Measurements from ENCODE around the gene PATJ.

Gene PATJ

DNA sequence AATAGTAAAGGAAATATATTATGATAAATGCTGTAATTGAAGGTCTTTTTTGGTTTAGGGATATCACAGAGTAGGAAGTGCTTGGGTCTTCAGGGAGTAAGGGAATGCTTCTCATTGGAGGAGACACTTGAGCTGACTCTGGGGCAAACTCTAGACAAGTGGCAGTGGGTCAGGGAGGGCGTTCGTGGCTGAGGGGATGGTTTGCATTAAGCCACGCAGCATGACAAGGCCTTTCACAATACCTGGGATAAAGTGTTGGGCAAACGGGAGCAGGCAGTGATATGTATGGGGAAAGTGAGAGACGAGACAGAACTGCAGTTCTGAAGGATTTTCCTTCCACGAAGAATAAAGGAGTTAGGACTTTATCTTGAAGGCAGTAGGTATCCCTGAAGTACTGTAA, 109.0 kb downstream of the PATJ start:
- TF ChIP-seq, protein P1, sequence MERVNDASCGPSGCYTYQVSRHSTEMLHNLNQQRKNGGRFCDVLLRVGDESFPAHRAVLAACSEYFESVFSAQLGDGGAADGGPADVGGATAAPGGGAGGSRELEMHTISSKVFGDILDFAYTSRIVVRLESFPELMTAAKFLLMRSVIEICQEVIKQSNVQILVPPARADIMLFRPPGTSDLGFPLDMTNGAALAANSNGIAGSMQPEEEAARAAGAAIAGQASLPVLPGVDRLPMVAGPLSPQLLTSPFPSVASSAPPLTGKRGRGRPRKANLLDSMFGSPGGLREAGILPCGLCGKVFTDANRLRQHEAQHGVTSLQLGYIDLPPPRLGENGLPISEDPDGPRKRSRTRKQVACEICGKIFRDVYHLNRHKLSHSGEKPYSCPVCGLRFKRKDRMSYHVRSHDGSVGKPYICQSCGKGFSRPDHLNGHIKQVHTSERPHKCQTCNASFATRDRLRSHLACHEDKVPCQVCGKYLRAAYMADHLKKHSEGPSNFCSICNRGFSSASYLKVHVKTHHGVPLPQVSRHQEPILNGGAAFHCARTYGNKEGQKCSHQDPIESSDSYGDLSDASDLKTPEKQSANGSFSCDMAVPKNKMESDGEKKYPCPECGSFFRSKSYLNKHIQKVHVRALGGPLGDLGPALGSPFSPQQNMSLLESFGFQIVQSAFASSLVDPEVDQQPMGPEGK (CRISPR knock-in tag; IDR thresholded peaks at IDR 0.05; ENCODE audit: borderline replicate concordance): no peak
- no peak for TF ChIP-seq ARNTL (CRISPR knock-in tag; IDR thresholded peaks at IDR 0.05; ENCODE audit: borderline replicate concordance, low read depth)
- TF ChIP-seq, protein P2, sequence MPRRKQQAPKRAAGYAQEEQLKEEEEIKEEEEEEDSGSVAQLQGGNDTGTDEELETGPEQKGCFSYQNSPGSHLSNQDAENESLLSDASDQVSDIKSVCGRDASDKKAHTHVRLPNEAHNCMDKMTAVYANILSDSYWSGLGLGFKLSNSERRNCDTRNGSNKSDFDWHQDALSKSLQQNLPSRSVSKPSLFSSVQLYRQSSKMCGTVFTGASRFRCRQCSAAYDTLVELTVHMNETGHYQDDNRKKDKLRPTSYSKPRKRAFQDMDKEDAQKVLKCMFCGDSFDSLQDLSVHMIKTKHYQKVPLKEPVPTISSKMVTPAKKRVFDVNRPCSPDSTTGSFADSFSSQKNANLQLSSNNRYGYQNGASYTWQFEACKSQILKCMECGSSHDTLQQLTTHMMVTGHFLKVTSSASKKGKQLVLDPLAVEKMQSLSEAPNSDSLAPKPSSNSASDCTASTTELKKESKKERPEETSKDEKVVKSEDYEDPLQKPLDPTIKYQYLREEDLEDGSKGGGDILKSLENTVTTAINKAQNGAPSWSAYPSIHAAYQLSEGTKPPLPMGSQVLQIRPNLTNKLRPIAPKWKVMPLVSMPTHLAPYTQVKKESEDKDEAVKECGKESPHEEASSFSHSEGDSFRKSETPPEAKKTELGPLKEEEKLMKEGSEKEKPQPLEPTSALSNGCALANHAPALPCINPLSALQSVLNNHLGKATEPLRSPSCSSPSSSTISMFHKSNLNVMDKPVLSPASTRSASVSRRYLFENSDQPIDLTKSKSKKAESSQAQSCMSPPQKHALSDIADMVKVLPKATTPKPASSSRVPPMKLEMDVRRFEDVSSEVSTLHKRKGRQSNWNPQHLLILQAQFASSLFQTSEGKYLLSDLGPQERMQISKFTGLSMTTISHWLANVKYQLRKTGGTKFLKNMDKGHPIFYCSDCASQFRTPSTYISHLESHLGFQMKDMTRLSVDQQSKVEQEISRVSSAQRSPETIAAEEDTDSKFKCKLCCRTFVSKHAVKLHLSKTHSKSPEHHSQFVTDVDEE (CRISPR knock-in tag; IDR thresholded peaks at IDR 0.05): no peak
- no peak for TF ChIP-seq PPARA (CRISPR knock-in tag; IDR thresholded peaks at IDR 0.05; ENCODE audit: borderline replicate concordance)
- no peak for TF ChIP-seq OSR1 (CRISPR knock-in tag; IDR thresholded peaks at IDR 0.05)
- no peak for TF ChIP-seq ZC3H10 (CRISPR knock-in tag; IDR thresholded peaks at IDR 0.05)
- TF ChIP-seq, protein P3, sequence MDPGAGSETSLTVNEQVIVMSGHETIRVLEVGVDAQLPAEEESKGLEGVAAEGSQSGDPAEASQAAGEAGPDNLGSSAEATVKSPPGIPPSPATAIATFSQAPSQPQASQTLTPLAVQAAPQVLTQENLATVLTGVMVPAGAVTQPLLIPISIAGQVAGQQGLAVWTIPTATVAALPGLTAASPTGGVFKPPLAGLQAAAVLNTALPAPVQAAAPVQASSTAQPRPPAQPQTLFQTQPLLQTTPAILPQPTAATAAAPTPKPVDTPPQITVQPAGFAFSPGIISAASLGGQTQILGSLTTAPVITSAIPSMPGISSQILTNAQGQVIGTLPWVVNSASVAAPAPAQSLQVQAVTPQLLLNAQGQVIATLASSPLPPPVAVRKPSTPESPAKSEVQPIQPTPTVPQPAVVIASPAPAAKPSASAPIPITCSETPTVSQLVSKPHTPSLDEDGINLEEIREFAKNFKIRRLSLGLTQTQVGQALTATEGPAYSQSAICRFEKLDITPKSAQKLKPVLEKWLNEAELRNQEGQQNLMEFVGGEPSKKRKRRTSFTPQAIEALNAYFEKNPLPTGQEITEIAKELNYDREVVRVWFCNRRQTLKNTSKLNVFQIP (CRISPR knock-in tag; IDR thresholded peaks at IDR 0.05; ENCODE audit: borderline replicate concordance, low read depth): no peak
- no peak for TF ChIP-seq ZNF8 (CRISPR knock-in tag; IDR thresholded peaks at IDR 0.05)
- TF ChIP-seq CSDC2 (CRISPR knock-in tag; IDR thresholded peaks at IDR 0.05): no peak
- TF ChIP-seq ZNF70 (CRISPR knock-in tag; IDR thresholded peaks at IDR 0.05): no peak
- no peak for TF ChIP-seq SNAI2 (CRISPR knock-in tag; IDR thresholded peaks at IDR 0.05)
- no peak for TF ChIP-seq ZFP3 (CRISPR knock-in tag; IDR thresholded peaks at IDR 0.05)
- no peak for TF ChIP-seq RARB (CRISPR knock-in tag; IDR thresholded peaks at IDR 0.05)
- no peak for TF ChIP-seq ISL1 (CRISPR knock-in tag; IDR thresholded peaks at IDR 0.05)
- no peak for TF ChIP-seq GLIS3 (CRISPR knock-in tag; IDR thresholded peaks at IDR 0.05)
- no peak for TF ChIP-seq BACH2 (CRISPR knock-in tag; IDR thresholded peaks at IDR 0.05; ENCODE audit: borderline replicate concordance)
- no peak for TF ChIP-seq TOX (CRISPR knock-in tag; IDR thresholded peaks at IDR 0.05; ENCODE audit: borderline replicate concordance)
- TF ChIP-seq, protein P4, sequence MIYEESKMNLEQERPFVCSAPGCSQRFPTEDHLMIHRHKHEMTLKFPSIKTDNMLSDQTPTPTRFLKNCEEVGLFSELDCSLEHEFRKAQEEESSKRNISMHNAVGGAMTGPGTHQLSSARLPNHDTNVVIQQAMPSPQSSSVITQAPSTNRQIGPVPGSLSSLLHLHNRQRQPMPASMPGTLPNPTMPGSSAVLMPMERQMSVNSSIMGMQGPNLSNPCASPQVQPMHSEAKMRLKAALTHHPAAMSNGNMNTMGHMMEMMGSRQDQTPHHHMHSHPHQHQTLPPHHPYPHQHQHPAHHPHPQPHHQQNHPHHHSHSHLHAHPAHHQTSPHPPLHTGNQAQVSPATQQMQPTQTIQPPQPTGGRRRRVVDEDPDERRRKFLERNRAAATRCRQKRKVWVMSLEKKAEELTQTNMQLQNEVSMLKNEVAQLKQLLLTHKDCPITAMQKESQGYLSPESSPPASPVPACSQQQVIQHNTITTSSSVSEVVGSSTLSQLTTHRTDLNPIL (CRISPR knock-in tag; IDR thresholded peaks at IDR 0.05; ENCODE audit: low read depth): no peak
- ATAC-seq: no peak

DNA sequence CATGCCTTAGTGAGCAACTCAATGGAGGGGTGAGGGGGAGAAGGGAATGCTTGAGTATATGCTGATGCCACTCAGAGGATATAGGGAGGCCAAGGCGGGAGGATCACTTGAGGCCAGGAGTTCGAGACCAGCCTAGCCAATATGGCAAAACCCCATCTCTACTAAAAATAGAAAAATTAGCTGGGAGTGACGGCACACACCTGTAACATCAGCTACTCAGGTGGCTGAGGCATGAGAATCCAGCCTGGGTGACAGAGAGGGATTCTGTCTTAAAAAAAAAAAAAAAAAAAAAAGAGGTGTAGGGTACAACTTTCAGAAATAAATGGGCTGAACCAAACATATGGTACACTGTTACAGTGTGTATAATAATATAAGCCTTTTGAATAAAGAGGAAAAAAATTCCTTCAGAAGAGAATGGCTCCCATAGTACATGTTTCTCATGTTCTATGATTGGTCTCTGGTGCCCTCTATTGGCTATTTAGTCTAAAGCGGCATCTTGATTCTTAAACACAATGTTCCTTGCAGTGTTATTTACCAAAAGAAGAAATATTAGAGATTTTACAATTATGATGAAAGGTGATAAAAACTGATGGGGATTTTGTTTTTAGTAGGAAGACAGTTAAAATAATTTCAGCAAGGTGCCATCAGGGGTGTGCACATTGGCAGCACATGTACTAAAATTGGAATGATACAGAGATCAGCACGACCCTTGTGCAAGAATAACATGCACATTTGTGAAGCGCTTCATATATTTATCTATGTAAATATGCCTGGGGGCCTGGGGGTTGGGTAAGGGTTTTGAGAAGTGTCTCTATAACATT, 109.8 kb downstream of the PATJ start:
- no peak for TF ChIP-seq SNAI2 (CRISPR knock-in tag; IDR thresholded peaks at IDR 0.05)
- no peak for TF ChIP-seq TCF4 (CRISPR knock-in tag; IDR thresholded peaks at IDR 0.05; ENCODE audit: borderline replicate concordance)
- ATAC-seq: peak; percentile 90

DNA sequence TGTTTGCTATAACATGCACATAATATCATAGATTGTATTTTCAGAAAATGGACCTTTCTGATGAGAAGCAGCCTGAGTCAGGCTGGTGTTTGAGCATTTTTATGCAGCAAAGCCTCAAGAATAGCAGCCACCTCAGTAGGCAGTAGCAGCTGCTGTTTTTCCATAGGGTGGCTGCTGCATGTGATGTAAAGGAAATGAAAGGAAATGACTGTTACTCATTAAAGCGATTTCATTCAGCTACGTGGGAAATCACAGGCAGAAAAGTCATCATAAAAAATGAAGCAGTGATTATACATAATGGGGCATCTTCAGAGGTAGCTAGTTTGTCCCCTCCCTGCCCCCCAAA, 110.4 kb downstream of the PATJ start:
- ATAC-seq: no peak
- no peak for TF ChIP-seq ISL1 (CRISPR knock-in tag; IDR thresholded peaks at IDR 0.05)
- TF ChIP-seq TOX (CRISPR knock-in tag; IDR thresholded peaks at IDR 0.05; ENCODE audit: borderline replicate concordance): no peak
- TF ChIP-seq ARNTL (CRISPR knock-in tag; IDR thresholded peaks at IDR 0.05; ENCODE audit: borderline replicate concordance, low read depth): no peak
- TF ChIP-seq, protein P3 (CRISPR knock-in tag; IDR thresholded peaks at IDR 0.05; ENCODE audit: borderline replicate concordance, low read depth): no peak
- TF ChIP-seq, protein P1 (CRISPR knock-in tag; IDR thresholded peaks at IDR 0.05; ENCODE audit: borderline replicate concordance): no peak
